HEK293T (cell line): ENCODE measurements around the gene SLC6A13.

Experiments
- CTCF ChIA-PET: fragments of 350-600 bp; formaldehyde crosslinking; extraction: SDS; loops from one replicate; lab custom pipeline; 2021; ENCODE audit warnings: antibody characterized with exemption, inconsistent platforms; lab: Yijun Ruan, JAX
- POLR2A ChIA-PET: fragments of 350-600 bp; formaldehyde crosslinking; extraction: SDS; loops from one replicate; lab custom pipeline; 2020; ENCODE audit warnings: antibody characterized with exemption, inconsistent platforms; lab: Yijun Ruan, JAX
- DNase-seq: peaks from one replicate; pipeline ENCODE4 v3.0.0; 2012; ENCODE audit warnings: mixed read lengths; ENCODE audit errors: extremely low spot score
- ARNT ChIP-seq: fragments of 450-650 bp; IDR thresholded peaks from 2 replicates; pipeline ENCODE4 v1.6.1; 2017; ENCODE audit warnings: mild to moderate bottlenecking
- BHLHE40 ChIP-seq: fragments of 450-650 bp; IDR thresholded peaks from 2 replicates; pipeline ENCODE4 v1.6.1; 2016; ENCODE audit warnings: mild to moderate bottlenecking, moderate library complexity, borderline replicate concordance
- CTBP1 ChIP-seq: fragments of 450-650 bp; IDR thresholded peaks from 2 replicates; pipeline ENCODE4 v1.6.1; 2016; ENCODE audit warnings: borderline replicate concordance
- ELF4 ChIP-seq: fragments of 450-650 bp; IDR thresholded peaks from 2 replicates; pipeline ENCODE4 v1.6.1; 2017; ENCODE audit warnings: antibody characterized with exemption
- FOXA1 ChIP-seq: fragments of 450-650 bp; IDR thresholded peaks from 2 replicates; pipeline ENCODE4 v1.6.1; 2016; ENCODE audit warnings: mild to moderate bottlenecking
- FOXK2 ChIP-seq: fragments of 450-650 bp; IDR thresholded peaks from 2 replicates; pipeline ENCODE4 v1.6.1; 2016; ENCODE audit warnings: mild to moderate bottlenecking
- FOXM1 ChIP-seq: fragments of 450-650 bp; IDR thresholded peaks from 2 replicates; pipeline ENCODE4 v1.6.1; 2017; ENCODE audit warnings: mild to moderate bottlenecking, borderline replicate concordance
- HDGF ChIP-seq: fragments of 450-650 bp; IDR thresholded peaks from 2 replicates; pipeline ENCODE4 v1.6.1; 2017; ENCODE audit warnings: antibody characterized with exemption, borderline replicate concordance
- L3MBTL2 ChIP-seq: fragments of 450-650 bp; conservative IDR thresholded peaks from 2 replicates; pipeline ENCODE4 v1.6.1; 2016; ENCODE audit warnings: mild to moderate bottlenecking
- LEF1 ChIP-seq: fragments of 450-650 bp; IDR thresholded peaks from 2 replicates; pipeline ENCODE4 v1.6.1; 2017; ENCODE audit warnings: mild to moderate bottlenecking, borderline replicate concordance
- NFRKB ChIP-seq: fragments of 450-650 bp; IDR thresholded peaks from 2 replicates; pipeline ENCODE4 v1.6.1; 2016; ENCODE audit warnings: mild to moderate bottlenecking, moderate library complexity
- SP1 ChIP-seq: fragments of 450-650 bp; IDR thresholded peaks from 2 replicates; pipeline ENCODE4 v1.6.1; 2017
- SUZ12 ChIP-seq: fragments of 450-650 bp; IDR thresholded peaks from 2 replicates; pipeline ENCODE4 v1.6.1; 2016; ENCODE audit warnings: mild to moderate bottlenecking
- TARDBP ChIP-seq: fragments of 450-650 bp; IDR thresholded peaks from 2 replicates; pipeline ENCODE4 v1.6.1; 2016
- ZNF384 ChIP-seq: fragments of 450-650 bp; IDR thresholded peaks from 2 replicates; pipeline ENCODE4 v1.6.1; 2016
- TF ChIP-seq, protein P1 (sequence below): fragments of 450-650 bp; IDR thresholded peaks from 2 replicates; pipeline ENCODE4 v1.6.1; 2016

Gene SLC6A13

DNA sequence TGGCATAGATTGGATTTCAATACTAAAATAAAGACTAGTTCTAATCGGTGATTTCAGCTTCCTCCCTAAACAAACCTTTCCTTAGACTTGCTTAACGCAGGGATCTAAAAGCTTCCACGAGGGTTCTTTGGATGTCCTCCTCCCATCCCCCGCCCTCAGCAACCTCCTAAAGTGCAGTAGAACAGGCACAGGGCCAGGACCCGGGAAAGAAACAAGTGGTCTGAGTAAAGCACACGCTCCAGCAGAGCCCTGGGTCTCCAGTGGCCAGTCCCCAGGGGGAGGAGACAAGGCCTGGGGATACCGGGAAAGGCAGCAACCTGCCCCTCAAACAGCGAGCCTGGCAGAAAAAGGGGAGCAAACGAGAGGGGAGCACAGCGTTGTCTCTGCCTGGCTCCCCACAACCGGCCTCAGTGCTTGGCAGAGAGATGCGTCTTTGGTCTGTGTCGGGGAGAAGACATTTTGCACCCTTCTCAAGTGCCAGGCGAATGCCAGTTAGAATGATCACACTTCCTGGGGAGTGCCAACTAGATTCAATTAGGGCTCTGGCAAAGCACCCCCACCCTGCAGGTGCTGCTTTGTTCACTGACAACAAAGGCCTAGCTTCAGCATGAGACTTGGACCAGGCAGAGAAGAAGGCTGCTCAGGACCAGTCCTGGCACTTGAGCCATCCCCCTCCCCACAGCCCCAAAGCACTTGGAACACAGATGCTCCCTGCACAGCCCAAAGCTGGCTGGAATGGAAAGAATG, 31.5 kb downstream of the SLC6A13 start:
- no peak for DNase-seq
- CTCF ChIA-PET, result interaction anchor here (0.9 to 2.2 kb wide), 2 partner anchors 11 kb away, joined by 3 to 7 read pairs; no protein-coding TSS in a partner anchor
- POLR2A ChIA-PET, result no interaction called here
- TF ChIP-seq ELF4 (no peak), SP1 (no peak), NFRKB (no peak), LEF1 (no peak), FOXA1 (no peak), L3MBTL2 (no peak), FOXM1 (no peak), ZNF384 (no peak), TARDBP (no peak), ARNT (no peak), HDGF (no peak), CTBP1 (no peak), SUZ12 (no peak), FOXK2 (no peak)

DNA sequence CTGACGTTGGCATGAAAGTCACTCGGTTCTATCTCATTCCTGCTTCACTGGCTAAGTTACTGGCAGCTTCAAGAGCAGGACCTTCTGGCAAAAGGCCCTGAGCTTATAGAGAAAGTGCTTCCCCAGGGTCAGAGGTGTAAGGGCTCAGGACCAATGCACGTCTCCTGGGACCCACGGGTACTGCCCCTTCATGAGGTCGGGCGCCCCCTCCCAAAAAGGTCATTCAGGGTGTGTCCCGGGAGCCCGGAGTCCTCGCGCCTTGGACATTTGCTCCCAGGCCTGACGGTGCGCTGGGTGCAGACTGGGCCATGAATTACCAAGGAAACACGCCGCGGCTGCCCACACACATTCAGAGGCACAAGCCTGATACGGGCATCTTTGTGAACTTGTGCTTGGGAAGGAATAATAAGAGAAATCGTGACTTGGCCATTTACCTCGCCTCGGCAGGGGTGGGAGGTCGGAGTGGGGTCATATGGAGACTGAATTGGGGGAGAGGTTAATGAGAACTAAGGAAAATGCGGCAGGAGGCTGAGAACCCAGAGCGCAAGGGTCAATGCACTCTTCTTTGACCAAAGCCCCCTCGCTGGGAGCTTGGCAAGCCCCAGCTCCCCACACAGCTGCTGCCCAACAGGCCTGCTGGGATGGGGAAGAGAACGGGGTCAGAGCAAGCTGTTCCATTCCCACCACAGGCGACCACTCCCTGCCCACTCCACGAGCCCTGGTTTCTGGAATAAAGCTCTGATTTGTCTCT, 33.0 kb downstream of the SLC6A13 start:
- TF ChIP-seq SP1, result no peak
- no peak for TF ChIP-seq FOXM1
- TF ChIP-seq HDGF, result no peak
- no peak for TF ChIP-seq ELF4
- TF ChIP-seq FOXA1, result no peak
- no peak for TF ChIP-seq LEF1
- TF ChIP-seq SUZ12, result no peak
- TF ChIP-seq FOXK2, result no peak
- no peak for TF ChIP-seq L3MBTL2
- TF ChIP-seq, protein P1, sequence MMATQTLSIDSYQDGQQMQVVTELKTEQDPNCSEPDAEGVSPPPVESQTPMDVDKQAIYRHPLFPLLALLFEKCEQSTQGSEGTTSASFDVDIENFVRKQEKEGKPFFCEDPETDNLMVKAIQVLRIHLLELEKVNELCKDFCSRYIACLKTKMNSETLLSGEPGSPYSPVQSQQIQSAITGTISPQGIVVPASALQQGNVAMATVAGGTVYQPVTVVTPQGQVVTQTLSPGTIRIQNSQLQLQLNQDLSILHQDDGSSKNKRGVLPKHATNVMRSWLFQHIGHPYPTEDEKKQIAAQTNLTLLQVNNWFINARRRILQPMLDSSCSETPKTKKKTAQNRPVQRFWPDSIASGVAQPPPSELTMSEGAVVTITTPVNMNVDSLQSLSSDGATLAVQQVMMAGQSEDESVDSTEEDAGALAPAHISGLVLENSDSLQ, result no peak
- TF ChIP-seq ARNT, result no peak
- no peak for TF ChIP-seq BHLHE40
- no peak for TF ChIP-seq CTBP1
- TF ChIP-seq NFRKB, result no peak
- no peak for TF ChIP-seq TARDBP
- TF ChIP-seq ZNF384, result no peak
- POLR2A ChIA-PET, result no interaction called here
- CTCF ChIA-PET, result interaction anchor here (2.2 kb wide), 1 partner anchor 10 kb away, joined by 7 read pairs; no protein-coding TSS in a partner anchor

DNA sequence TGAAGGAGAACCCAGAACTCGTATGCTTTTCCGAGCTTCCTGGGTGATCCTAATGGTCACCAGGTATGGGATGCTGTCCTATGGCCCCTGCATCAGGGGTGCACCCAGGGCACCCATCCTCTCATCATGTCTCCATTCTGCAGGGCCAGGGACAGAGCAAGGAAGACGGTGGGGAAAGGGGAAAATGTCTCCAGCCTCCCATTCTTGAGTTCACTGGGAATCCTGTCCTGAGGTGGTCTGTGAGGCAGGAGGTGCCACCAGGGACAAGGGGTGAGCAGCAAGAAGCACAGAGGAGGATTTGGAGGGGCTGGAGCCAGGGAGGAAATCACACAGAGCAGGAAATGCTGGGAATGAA, 33.8 kb downstream of the SLC6A13 start:
- ChIA-PET CTCF (interaction anchor here (2.2 kb wide), 1 partner anchor 9 kb away, joined by 7 read pairs; no protein-coding TSS in a partner anchor), POLR2A (no interaction called here)
- no peak for TF ChIP-seq ELF4
- TF ChIP-seq SP1, result no peak
- no peak for TF ChIP-seq SUZ12
- TF ChIP-seq NFRKB, result no peak
- no peak for TF ChIP-seq ZNF384
- TF ChIP-seq BHLHE40, result no peak
- no peak for TF ChIP-seq FOXA1
- TF ChIP-seq LEF1, result no peak
- TF ChIP-seq ARNT, result no peak
- no peak for TF ChIP-seq TARDBP
- no peak for DNase-seq

More for the DNA sequence above, 33.0 kb downstream of the SLC6A13 start:
- no peak for DNase-seq

DNA sequence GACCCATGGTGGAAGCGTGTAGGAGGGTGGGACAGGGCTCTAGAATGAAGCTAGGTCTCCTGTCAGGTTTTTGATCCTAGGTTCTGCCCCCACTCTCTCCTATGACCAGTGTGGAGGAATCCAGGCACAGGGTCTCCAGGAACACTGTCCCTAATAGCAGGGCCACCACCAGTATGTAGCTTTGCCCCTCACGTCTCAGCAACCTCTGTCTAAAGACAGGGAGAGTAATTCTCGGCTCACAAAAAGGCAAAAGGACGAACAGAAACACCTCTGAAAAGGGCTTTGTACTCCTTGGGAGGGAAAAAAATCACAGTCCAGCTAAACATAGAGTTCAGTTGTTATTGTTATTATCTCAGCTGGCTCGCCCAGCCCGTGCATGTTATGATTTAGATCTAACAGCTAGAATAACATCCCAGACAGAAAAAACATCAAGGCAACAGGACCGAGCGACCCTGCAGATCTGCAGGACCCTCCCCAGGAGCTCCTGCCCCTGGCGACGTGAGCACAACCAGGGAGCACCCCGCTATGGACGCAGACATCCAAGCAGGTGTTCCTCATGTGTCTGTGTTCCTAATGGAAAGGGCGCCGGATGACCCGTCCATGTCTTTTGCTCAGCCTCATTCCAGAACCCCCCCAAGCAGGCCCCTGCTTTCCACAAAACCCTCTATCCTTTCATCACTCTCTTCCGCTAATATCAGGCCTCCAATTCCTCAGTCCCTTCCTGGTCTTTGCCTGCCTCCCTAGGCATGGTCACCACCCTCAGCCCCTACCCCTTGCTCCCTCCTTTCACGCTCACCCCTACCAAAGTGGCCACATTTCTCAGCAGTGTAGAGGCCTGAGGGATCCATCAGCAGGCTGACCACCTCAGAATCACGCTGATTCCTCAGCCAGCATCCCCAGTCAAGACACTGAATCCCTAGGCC, 34.5 kb downstream of the SLC6A13 start:
- TF ChIP-seq ARNT (no peak), SP1 (no peak)
- no peak for DNase-seq
- ChIA-PET POLR2A (no interaction called here), CTCF (no interaction called here)

DNA sequence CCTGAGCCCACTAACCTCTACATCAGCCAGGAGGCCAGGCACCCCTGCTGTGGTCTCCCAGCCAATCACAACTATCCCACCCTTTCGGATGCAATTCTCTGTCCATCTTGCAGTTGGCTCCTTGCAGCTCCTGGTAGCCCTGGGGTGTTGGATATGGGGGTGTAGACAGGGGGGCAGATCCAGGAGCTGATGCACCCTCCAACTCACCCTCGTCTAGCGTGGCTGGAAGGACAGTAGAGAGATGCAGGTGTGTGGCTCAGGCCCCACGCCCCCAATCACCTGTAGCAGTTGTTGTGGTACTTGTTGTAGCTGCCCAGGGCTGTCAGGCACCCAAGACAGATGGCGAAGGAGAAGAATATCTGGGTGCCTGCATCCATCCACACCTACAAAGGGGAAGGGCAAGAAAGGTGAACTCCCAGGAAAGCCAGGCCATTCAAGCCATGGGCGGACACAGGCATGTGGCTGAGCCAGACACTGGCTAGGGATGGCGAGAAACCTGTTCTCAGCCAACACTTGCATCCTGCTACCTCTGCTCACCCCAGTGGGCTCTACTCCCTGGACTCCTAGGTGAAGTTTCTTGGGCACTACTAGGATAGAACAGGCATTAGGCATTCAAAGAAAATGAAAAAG, 35.2 kb downstream of the SLC6A13 start:
- CTCF ChIA-PET, result no interaction called here
- POLR2A ChIA-PET, result no interaction called here
- no peak for DNase-seq
- TF ChIP-seq HDGF (no peak), BHLHE40 (no peak), FOXK2 (no peak), FOXM1 (no peak), TARDBP (no peak), ELF4 (no peak), L3MBTL2 (no peak), CTBP1 (no peak), ZNF384 (no peak)

DNA sequence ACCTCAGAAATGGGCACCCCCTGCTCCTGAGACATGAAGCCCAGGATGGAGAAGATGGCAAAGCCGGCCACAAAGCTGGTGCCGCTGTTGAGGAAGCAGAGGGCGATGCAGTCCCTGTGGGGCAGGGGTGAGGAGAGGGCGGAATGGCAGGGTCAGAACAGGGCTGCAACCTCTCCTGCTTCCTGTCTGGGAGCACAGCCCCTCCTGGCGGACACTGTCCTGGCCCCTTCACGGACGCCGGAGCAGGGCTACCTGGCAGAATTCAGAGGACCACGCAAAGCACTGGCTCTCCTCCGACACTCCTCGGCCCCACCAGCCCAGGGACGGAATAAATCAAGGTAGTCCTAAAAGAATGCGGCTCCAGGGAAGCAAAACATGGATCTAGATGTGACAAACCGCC, 36.2 kb downstream of the SLC6A13 start:
- TF ChIP-seq SP1, result no peak
- TF ChIP-seq SUZ12, result no peak
- TF ChIP-seq L3MBTL2, result no peak
- TF ChIP-seq NFRKB, result no peak
- TF ChIP-seq HDGF, result no peak
- TF ChIP-seq FOXK2, result no peak
- TF ChIP-seq CTBP1, result no peak
- TF ChIP-seq ELF4, result no peak
- TF ChIP-seq FOXA1, result no peak
- TF ChIP-seq BHLHE40, result no peak
- no peak for TF ChIP-seq FOXM1
- TF ChIP-seq ZNF384, result no peak
- TF ChIP-seq TARDBP, result no peak
- no peak for TF ChIP-seq ARNT
- TF ChIP-seq LEF1, result no peak
- TF ChIP-seq, protein P1, result no peak
- POLR2A ChIA-PET, result no interaction called here
- DNase-seq, result no peak
- CTCF ChIA-PET, result no interaction called here
